ENCODE results near the gene KRTAP4-16.

DNA sequence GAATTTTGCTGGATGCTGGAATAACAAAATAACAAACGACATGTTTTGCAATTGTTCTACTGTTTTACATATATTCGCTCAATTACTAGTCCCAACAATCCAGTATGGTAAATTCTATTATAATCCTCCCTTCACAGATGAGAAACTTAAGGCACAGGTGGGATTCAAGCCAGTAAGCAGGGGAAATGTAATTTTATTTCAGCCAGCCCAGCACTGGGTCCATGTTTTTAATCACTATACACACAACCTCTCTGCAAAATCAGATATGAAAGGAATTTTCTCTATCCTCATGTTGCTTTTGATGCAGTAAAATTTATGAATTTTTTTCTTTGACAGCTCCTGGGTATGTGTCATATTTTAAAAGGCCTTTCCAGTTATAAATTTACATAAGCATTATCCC, 43.3 kb upstream of the KRTAP4-16 start:
- TF ChIP-seq, protein P1, sequence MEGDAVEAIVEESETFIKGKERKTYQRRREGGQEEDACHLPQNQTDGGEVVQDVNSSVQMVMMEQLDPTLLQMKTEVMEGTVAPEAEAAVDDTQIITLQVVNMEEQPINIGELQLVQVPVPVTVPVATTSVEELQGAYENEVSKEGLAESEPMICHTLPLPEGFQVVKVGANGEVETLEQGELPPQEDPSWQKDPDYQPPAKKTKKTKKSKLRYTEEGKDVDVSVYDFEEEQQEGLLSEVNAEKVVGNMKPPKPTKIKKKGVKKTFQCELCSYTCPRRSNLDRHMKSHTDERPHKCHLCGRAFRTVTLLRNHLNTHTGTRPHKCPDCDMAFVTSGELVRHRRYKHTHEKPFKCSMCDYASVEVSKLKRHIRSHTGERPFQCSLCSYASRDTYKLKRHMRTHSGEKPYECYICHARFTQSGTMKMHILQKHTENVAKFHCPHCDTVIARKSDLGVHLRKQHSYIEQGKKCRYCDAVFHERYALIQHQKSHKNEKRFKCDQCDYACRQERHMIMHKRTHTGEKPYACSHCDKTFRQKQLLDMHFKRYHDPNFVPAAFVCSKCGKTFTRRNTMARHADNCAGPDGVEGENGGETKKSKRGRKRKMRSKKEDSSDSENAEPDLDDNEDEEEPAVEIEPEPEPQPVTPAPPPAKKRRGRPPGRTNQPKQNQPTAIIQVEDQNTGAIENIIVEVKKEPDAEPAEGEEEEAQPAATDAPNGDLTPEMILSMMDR (IDR thresholded peaks at IDR 0.05), result no peak
- TF ChIP-seq EZH2 (IDR thresholded peaks at IDR 0.05; ENCODE audit: borderline replicate concordance, insufficient read depth, low read depth, low read length, poor library complexity, severe bottlenecking), result no peak

Data from B cell (primary cell).